ELF-1 (cell line): ENCODE data around the gene CARD14.
A peak's percentile ranks its signal among the peaks of the same experiment; 100 is the strongest.

Experiments
- DNase-seq: peaks from one replicate; pipeline ENCODE4 v3.0.0-alpha.2; 2016; ENCODE audit warnings: low read depth, low spot score

The CARD14 gene

GRCh38 chr17:80147035-80147822, 22.6 kb upstream of the CARD14 start, which contains the start of gene EIF4A3:
TSS of gene EIF4A3 (minus strand) at chr17:80147128. CDS start at chr17:80146961, 167 bp downstream.
- DNase-seq, result peak; percentile 99

- no peak for DNase-seq
Observed at GRCh38 chr17:80151333-80151732, 18.5 kb upstream of the CARD14 start.

GRCh38 chr17:80152081-80152702, 17.6 kb upstream of the CARD14 start:
- DNase-seq, result peak; percentile 57

- no peak for DNase-seq
Observed at GRCh38 chr17:80153004-80153403, 16.8 kb upstream of the CARD14 start.

GRCh38 chr17:80154166-80154565, 15.7 kb upstream of the CARD14 start:
- DNase-seq, result no peak

GRCh38 chr17:80155600-80155999, 14.2 kb upstream of the CARD14 start:
- peak; percentile 75 for DNase-seq

GRCh38 chr17:80158846-80159245, 11.0 kb upstream of the CARD14 start:
- DNase-seq, result no peak

- DNase-seq, result no peak
Observed at GRCh38 chr17:80160536-80160935, 9.3 kb upstream of the CARD14 start.

GRCh38 chr17:80163336-80163735, 6.5 kb upstream of the CARD14 start:
- no peak for DNase-seq

GRCh38 chr17:80164185-80164584, 5.6 kb upstream of the CARD14 start:
- DNase-seq, result no peak

- peak; percentile 57 for DNase-seq
Observed at GRCh38 chr17:80166446-80166845, 3.4 kb upstream of the CARD14 start.

GRCh38 chr17:80168371-80168770, 1.5 kb upstream of the CARD14 start:
- no peak for DNase-seq

GRCh38 chr17:80169107-80169506, 723 bp upstream of the CARD14 start:
- no peak for DNase-seq

GRCh38 chr17:80171681-80172080, 1.9 kb downstream of the CARD14 start:
- DNase-seq, result no peak

- DNase-seq, result no peak
Observed at GRCh38 chr17:80173126-80173525, 3.3 kb downstream of the CARD14 start.

GRCh38 chr17:80173916-80174315, 4.1 kb downstream of the CARD14 start:
- DNase-seq, result no peak

- no peak for DNase-seq
Observed at GRCh38 chr17:80176757-80177156, 6.9 kb downstream of the CARD14 start.

GRCh38 chr17:80177986-80178595, 8.3 kb downstream of the CARD14 start:
- no peak for DNase-seq

- no peak for DNase-seq
Observed at GRCh38 chr17:80180192-80180591, 10.4 kb downstream of the CARD14 start.

GRCh38 chr17:80181431-80181830, 11.6 kb downstream of the CARD14 start:
- no peak for DNase-seq

GRCh38 chr17:80182118-80182844, 12.5 kb downstream of the CARD14 start:
- no peak for DNase-seq

GRCh38 chr17:80182845-80183223, 13.0 kb downstream of the CARD14 start:
- DNase-seq, result no peak
